ENCODE results near the gene CRYL1. TPM values are rescaled to one million over a fixed set of nuclear protein-coding genes. Genes with fewer than 3 reads are reported as not detected.

Gene CRYL1
- total RNA-seq, 1 experiment from 2014 or later: 3.7 TPM

DNA sequence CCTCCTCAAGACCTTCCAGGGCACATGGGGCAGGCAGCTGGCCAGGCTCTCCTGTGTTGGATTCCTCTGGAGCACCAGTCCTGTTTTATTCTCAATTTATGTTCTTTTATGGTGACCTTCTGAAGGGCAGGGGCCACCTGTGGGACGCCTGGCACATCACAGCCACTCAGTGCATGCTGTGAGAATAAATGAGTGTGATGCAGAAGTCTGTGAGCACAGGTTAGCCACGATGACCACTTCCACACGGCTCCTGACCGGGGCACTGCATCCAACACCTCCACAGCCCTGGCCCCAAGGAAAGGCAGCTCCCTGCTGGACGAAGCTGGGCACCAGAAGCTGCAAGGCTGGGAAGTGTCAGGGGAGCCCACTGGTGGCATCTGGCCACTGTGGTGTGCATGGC, 122.8 kb downstream of the CRYL1 start:
- no peaks in the 10 kb centered on the region for H3K79me1 ChIP-seq (ENCODE audit: insufficient read depth, low read depth, low read length, poor library complexity, severe bottlenecking)
- H3K56ac ChIP-seq (ENCODE audit: insufficient read length, low read depth, low read length): no peak overlapping the region
- no peak overlapping the region for H2BK15ac ChIP-seq (ENCODE audit: low read depth, low read length)
- no peak overlapping the region for H3K4me3 Mint-ChIP-seq
- no peaks in the 10 kb centered on the region for H3K9me3 ChIP-seq (ENCODE audit: control insufficient read depth, low read depth, low read length)
- no peak overlapping the region for H2AK5ac ChIP-seq (ENCODE audit: insufficient read length, low read length)
- H3K4me2 ChIP-seq (ENCODE audit: insufficient read depth, insufficient read length, low read length): no peak overlapping the region
- H3K4ac ChIP-seq (ENCODE audit: low read depth, low read length): no peak overlapping the region
- H3K4me1 ChIP-seq (ENCODE audit: insufficient read depth, low read length): no peaks in the 10 kb centered on the region
- no peak overlapping the region for H4K8ac ChIP-seq (replicated peaks; ENCODE audit: insufficient read length, low read depth, low read length)
- no peak overlapping the region for H2BK120ac ChIP-seq (ENCODE audit: low read depth, low read length, poor library complexity, severe bottlenecking)
- H3K27me3 ChIP-seq (ENCODE audit: insufficient read depth, low read length): no peaks in the 10 kb centered on the region
- no peak overlapping the region for H4K5ac ChIP-seq (ENCODE audit: insufficient read length, low read depth, low read length)
- no peak for DNase-seq
- H3K36me3 Mint-ChIP-seq (ENCODE audit: insufficient read depth in 1 of 3, low read depth in 3 of 3): no peaks in the 10 kb centered on the region
- peaks cover 3% of the 10 kb centered on the region for H3K27me3 Mint-ChIP-seq (ENCODE audit: low read depth)
- H2BK5ac ChIP-seq (ENCODE audit: insufficient read length, low read length): no peak overlapping the region
- H3K14ac ChIP-seq (ENCODE audit: insufficient read depth, low read length): no peak overlapping the region; the same call in 1 of the 2 replicates
- no peak overlapping the region for H3K9ac ChIP-seq (ENCODE audit: extremely low read depth, insufficient read length, low read length)
- H4K91ac ChIP-seq (ENCODE audit: insufficient read length, low read depth, low read length): no peak overlapping the region
- H3K23me2 ChIP-seq (ENCODE audit: insufficient read length, low read depth, low read length, poor library complexity, severe bottlenecking): no peaks in the 10 kb centered on the region
- peaks cover 22 to 24% of the 10 kb centered on the region in 2 experiments for H3K4me1 Mint-ChIP-seq
- H3K79me2 ChIP-seq (ENCODE audit: insufficient read depth, low read length): no peaks in the 10 kb centered on the region
- no peak overlapping the region for H2BK12ac ChIP-seq (ENCODE audit: insufficient read length, low read depth, low read length)
- no peak overlapping the region for H3K23ac ChIP-seq (ENCODE audit: insufficient read length, low read depth, low read length)
- H3K18ac ChIP-seq (ENCODE audit: insufficient read length, low read depth, low read length): no peak overlapping the region
- no CpG with 5 or more reads among the region's 5 CpGs for WGBS (ENCODE audit: extremely low coverage, insufficient read length, low lambda C conversion rate)
- no peaks in the 10 kb centered on the region for H3K9me3 Mint-ChIP-seq
- no peak overlapping the region for H3K27ac Mint-ChIP-seq
- H3K27ac ChIP-seq (ENCODE audit: insufficient read length, low read depth, low read length): no peak overlapping the region
- no peak overlapping the region for H2BK20ac ChIP-seq (ENCODE audit: low read depth, low read length, poor library complexity, severe bottlenecking)
- no peaks in the 10 kb centered on the region for H4K20me1 ChIP-seq (ENCODE audit: control insufficient read depth, insufficient read depth, insufficient read length)
- TF ChIP-seq, protein P1, sequence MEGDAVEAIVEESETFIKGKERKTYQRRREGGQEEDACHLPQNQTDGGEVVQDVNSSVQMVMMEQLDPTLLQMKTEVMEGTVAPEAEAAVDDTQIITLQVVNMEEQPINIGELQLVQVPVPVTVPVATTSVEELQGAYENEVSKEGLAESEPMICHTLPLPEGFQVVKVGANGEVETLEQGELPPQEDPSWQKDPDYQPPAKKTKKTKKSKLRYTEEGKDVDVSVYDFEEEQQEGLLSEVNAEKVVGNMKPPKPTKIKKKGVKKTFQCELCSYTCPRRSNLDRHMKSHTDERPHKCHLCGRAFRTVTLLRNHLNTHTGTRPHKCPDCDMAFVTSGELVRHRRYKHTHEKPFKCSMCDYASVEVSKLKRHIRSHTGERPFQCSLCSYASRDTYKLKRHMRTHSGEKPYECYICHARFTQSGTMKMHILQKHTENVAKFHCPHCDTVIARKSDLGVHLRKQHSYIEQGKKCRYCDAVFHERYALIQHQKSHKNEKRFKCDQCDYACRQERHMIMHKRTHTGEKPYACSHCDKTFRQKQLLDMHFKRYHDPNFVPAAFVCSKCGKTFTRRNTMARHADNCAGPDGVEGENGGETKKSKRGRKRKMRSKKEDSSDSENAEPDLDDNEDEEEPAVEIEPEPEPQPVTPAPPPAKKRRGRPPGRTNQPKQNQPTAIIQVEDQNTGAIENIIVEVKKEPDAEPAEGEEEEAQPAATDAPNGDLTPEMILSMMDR (conservative IDR thresholded peaks at IDR 0.05): no peak
- H2AFZ ChIP-seq (ENCODE audit: low read length): no peak overlapping the region
- no peak overlapping the region for H3T11ph ChIP-seq (ENCODE audit: low read length)
